ENCODE measurements around the gene MYH9.
"Not testable (repeated sequence)": the region's sequence is repeated elsewhere in the genome, so short reads cannot be mapped to it uniquely, and the experiment has no call there.

MYH9 gene

DNA sequence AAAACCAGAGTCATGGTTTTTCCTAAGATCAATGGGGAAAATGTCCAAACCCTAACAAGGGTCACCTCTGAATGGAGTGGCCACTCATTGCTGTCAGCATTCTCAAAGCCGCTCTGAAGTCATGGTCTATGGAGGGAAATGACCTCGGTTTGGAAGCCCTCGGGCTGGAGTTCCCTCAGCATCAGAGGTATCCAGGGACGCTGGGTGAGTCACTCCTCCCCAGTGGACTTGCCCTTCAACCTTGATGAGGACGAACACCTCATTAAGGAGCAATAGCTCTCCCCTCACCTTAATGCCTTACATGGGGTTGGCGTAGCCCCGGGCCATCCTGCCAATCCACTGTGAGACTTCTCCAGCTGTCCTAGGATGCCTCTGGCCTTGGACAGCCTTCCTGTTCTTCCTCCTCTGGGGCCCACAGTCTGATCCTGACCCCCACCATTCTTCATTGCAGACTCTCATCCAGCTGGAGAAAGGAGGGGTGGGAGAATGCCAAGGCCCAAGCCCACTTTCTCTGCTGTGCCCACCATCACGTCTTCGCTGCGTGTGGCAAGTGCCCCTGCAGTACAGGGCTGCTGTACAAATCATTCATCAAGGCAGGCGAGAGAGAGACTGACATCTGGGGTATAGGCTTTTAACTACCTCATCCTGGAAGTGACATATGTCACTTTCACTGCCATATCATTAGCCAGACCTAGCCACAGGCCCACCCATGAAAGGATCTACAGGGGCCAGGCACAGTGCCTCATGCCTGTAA lies 25.4 kb upstream of the MYH9 start:
- DNase-seq (ENCODE audit: low read depth in 2 of 2) = no peak

DNA sequence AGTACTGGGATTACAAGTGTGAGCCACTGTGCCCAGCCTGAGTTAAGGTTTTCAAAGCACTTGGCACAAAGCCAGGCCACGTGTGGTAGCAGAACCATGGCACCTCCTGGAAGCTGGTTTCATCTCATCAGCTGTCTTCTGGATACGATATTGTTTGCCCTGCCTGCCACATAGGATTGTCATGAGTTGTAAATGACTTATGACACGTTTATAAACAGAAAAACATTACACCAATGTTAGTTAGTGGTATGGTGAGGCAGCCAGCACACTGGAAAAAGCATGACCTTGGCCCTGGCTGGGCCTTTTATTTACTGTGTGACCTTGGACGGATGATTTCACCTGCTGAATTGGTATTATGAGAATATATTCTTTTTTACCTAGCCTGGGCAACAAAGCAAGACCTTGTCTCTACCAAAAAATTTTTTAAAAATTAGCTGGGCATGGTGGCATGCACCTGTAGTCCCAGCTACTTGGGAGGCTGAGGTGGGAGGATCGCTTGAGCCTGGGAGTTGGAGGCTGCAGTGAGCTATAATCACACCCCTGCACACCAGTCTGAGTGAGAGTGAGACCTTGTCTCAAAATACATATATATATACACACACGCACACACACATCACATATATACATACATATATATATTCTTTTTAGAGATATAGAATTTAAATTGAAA lies 24.0 kb upstream of the MYH9 start:
- DNase-seq (ENCODE audit: low read depth in 2 of 2) = no peak

DNA sequence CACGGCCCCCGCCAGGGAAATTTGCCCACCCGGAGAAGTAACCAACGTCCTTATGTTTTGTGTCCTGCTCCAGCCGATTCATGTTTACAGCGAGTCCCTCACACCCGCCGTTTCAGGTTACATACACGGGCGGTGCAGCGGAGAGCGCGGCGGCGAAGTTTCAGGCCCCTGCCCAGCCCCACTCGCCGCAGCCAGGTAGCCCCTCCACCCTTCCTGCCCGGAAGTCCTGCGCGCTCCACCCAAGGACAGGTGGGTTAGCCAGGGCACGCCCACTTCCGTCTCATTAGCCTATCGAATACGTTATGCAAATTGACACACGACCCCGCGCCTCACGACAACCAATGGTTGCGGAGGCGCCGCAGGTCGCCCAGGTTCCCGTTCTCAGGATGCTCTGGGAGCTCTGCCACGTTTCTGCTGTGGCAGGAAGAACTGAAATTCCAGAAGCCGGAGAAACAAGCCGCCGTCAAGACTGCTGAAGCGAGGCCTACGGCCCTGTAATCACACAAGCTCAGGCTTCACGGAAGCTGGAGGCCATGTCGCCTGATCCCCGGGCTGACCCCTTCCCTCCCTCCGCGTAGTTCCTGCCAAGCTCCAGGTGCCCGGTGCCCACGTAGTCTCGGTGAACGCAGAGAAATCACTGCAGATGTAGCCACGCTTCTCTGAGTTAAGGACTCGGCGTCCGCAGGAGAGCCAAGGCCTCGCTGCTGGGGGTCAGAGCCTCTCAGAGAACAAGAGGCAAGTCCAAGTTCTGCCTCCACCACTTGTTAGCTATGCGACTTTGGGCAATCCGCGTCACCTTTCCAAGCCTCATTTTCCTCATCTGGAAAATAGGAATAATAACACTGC lies 22.4 kb upstream of the MYH9 start:
- DNase-seq (ENCODE audit: low read depth in 2 of 2) = peak in 1 of 2 donors; percentile 21

DNA sequence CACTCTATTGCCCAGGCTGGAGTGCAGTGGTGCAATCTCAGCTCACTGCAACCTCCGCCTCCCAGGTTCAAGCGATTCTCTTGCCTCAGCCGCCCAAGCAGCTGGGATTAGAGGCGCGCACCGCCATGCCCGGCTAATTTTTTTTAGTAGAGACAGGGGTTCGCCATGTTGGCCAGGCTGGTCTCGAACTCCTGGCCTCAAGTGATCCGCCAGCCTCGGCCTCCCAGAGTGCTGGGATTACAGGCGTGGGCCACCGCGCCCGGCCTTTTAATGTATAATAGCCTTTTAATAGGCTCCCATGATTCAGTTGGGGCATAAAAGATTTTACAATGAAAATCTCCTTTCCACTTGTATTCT lies 21.8 kb upstream of the MYH9 start:
- not testable (repeated sequence) for DNase-seq (ENCODE audit: low read depth in 2 of 2)

GRCh38 chr22:36409056-36409455 lies 21.3 kb upstream of the MYH9 start:
- no peak for DNase-seq (ENCODE audit: low read depth in 2 of 2)

DNA sequence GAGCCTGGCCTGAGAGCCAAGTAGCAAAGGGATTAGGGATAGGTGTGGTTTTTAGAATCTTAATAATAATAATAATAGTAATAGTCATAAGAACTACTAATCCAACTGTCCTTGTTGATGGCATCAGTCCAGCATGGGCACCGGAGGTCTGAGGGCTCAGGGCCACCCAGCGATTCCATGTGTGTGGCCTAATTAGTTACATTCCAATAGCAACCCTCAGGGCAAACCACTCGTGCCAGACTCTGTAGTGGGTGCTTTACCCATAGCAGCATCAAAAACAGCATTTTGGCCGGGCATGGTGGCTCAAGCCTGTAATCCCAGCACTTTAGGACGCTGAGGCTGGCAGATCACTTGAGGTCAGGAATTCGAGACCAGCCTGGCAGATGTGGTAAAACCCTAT lies 19.0 kb upstream of the MYH9 start:
- DNase-seq (ENCODE audit: low read depth in 2 of 2) = no peak

- no peak for DNase-seq (ENCODE audit: low read depth in 2 of 2)
Observed at GRCh38 chr22:36405671-36406538, 18.1 kb upstream of the MYH9 start.

DNA sequence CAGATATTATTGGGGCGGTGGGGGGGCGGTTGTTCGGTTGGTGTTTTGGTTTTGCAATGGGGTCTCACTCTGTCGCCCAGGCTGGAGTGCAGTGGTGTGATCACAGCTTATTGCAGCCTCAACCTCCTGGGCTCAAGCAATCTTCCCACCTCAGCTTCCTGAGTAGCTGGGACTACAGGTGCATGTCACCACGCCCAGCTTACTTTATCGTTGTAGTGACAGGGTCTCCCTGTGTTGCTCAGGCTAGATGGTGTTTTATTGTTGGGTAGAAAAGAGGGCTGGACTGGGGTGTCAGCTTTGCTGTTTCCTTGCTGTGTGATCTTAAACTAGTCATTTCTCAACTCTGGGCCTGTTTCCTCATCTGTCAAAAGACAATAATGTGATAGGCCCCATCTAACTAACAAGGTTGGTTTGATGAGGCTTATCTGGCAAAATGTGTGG lies 17.5 kb upstream of the MYH9 start:
- DNase-seq (ENCODE audit: low read depth in 2 of 2) = no peak

DNA sequence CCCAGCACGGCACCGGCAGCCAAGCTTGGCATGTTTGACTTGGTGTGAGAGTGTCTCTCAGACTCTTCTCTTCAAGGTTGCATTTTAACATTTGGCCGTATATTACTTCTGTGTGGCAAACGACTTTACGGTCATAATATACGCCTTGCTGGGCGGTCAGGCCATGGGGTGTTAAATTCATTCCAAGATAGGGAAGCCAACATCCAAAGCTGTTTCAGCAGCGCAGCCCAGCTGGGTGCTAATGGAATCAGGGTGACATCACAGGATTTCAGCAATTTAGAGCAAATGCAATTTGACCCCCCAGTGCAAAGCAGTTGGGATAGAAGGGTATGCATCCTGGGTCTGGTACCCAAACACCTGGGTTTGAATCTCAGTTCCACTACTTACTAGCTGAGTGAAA lies 16.7 kb upstream of the MYH9 start:
- no peak for DNase-seq (ENCODE audit: low read depth in 2 of 2)

DNA sequence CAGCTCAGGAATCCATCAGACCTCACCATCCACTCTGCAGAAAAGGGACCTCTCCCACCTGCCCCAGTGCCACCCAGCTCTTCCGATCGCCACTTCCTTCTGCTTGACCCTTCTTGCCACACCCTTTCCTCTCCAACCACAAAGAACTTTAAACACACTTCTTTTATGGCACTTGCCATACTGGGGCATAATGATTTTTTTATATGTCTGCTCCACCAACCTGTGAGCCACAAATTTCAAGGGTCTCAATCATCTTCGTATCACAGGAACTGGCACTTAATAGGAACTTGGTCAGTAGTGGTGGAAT lies 11.7 kb upstream of the MYH9 start:
- no peak for DNase-seq (ENCODE audit: low read depth in 2 of 2)

DNA sequence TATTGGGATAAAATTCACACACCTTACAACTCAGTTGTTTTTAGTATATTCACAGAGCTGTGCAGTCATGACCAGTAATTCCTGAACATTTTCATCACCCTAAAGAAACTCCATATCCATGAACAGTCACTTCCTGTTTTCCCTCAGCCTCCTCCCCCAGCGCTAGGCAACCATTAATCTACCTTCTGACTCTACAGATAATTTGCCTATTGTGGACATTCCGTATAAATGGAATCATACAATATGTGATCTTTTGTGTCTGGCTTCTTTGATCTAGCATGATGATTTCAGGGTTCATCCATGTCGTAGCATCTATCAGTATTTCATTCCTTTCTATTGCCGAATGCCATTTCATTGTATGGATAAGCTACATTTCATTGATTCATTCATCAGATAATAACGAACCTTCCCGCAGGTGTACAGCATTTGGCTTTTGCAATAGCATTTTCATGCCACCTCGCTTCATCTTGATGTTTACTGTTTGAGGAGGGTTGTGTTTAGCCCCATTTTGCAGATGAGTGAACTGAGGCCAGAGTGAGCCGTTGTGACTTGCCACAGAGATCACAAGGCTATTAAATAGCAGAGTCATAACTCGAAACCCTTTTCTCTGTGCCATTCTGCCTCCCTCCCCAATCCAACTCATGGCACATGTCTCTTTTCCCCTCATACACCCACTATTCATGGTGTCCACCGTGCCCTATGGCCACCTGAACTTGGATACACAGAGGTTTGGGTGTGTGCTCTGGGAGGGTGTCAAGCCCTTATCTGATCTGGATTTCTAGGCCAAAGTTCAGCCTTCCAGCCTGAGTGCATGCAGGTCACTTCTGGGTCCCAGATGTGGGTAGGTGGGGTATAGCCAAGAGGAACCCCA lies 11.1 kb upstream of the MYH9 start:
- DNase-seq (ENCODE audit: low read depth in 2 of 2) = no peak

DNA sequence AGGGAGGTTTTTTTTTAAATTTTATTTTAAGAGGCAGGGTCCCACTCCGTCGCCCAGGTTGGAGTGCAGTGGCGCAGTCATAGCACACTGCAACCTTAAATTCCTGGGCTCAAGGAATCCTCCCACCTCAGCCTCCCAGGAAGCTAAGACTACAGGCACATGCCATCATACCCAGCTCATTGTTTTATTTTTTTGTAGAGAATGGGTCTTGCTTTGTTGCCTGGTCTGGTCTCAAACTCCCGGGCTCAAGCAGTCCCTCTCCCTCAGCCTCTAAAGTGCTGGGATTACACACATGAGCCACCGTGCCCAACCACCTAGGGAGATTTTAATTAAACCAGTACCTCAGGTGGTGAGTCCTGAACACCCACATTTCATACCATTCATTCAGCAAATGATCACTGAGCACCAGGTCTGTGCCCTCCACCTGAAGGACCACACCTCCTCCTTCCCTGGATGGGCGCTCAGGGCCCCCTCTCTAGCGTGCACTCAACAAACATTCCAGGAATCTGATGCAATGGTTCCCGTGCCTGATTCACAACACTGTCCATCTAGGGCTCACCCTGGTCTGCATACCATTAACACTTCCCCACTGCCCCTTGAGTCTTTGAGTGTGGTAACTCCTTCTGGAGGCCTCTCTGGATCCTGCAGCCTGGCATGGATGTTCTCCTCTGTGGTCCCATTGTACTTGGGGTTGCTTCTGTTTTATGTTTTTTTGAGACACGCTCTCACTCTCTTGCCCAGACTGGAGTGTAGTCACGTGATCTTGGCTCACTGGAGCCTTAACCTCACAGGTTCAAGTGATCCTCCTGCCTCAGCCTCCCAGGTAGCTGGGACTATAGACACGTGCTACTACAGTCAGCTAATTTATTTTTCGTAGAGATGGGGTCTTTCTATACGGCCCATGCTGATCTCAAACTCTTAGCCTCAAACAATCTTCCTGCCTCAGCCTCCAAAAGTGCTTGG lies 9.6 kb upstream of the MYH9 start:
- DNase-seq (ENCODE audit: low read depth in 2 of 2) = no peak

DNA sequence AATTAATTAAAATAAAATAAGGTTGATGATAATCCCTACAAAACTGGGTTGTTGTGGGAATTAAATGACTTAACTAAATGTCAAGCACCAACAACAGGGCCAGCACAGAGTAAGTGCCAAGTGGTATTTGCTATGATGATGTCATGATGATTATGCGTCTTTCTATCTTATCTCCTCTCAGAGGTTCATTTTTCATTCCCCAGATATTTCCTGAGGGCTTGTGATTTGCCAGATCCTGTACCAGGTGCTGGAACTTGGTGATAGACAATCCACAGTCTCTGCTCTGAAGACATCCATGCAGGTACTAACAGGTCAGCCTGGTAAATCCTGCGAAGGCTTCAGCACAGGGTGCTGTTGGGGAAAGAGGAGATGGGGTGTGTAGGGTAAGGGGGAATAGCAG lies 8.1 kb upstream of the MYH9 start:
- DNase-seq (ENCODE audit: low read depth in 2 of 2) = no peak

DNA sequence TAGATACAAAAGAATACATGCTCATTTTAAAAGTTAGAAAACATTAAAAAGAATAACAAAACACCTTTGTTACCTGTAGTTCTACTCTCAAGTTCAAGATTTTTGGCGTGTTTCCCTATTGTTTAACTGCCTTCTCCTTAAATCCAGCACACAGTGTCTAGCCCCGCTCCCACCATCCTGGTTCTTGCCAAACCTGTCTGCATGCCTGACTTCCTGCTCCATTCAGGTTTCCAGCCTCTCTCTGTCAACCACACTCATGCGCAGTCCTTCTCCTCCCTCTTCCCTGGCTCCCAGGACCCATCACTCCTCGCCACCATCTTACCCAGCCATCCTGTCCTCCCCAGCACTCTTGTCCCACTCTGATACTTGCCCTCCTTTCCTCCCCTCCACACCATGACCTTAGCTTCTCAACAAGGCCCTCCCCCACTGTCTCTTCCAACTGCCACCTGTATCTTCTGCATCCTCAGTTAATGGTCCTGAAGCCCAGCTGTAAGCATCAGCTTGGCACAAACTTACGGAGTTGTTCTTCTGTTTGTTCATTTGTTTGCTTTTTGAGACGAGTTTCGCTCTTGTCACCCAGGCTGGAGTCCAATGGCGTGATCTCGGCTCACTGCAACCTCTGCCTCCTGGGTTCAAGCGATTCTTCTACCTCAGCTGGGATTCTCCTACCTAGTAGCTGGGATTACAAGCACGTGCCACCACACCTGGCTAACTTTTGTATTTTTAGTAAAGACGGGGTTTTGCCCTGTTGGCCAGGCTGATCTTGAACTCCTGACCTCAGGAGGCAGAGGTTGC lies 7.5 kb upstream of the MYH9 start:
- DNase-seq (ENCODE audit: low read depth in 2 of 2) = no peak

GRCh38 chr22:36391638-36392037 lies 3.9 kb upstream of the MYH9 start:
- no peak for DNase-seq (ENCODE audit: low read depth in 2 of 2)

- DNase-seq (ENCODE audit: low read depth in 2 of 2) = not testable (repeated sequence)
Observed at GRCh38 chr22:36389122-36389521, 1.4 kb upstream of the MYH9 start.

DNA sequence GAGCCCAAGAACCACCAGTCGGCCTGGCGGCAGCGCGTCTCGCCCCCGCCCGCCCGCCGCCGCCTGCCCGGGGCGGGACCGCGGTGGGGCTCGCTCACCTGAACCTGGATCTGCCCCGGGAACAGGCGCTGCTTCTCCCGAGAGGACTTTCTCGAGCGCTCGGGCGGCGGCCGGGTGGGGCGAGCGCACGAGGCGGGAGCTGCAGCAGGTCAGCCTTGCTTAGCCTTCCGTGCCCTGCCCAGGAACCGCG lies 133 bp downstream of the MYH9 start:
- no peak for DNase-seq (ENCODE audit: low read depth in 2 of 2)

DNA sequence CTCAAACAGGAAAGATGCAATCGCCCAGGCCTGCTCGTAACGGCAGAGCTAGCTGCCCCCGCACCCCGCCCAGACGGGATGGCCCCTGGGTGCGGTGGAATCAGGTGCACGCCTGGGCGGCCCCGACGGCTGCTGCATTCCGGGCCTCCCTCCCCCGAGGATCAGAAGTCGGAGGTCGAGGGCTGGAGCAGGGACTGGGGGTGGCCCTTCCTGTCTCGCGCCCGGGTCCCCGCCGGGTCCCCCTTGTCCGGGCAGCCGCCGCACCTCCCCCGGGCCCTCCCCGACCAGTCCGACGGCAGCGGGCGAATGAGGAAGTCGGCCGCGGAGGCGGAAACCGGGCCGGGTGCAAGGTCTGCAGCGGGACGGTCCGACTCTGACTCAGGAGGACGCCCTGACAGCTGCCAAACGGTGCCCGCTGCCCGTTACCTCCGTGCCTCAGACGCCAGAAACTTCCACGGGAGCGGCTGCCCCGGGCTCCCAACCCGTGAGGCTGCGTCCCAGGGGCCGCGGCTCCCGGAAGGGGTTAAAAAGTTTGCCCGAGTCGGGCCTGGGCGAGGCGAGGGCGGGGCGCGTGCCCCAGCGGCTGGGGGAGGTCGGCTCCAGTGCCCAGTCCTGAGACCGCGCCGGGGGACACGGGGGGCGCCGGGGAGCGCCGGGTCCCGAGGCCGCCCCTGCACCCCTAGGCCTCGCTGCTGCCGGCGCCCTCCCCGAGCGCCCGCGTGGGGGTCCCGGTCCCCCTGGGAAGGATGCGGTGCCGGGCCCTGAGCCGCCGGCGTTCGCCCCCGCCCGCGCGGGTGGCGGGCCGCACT lies 663 bp downstream of the MYH9 start:
- no peak for DNase-seq (ENCODE audit: low read depth in 2 of 2)

Data from stimulated activated CD4-positive, alpha-beta T cell treated with anti-CD3 and anti-CD28 coated beads, Interleukin-1b, Interleukin-23, amount 100 ng/mL, for 1 hour (primary cell).